NT2/D1 (cell line): ENCODE data around the gene CREBL2.

Experiments used
- DNase-seq: peaks from one replicate; pipeline ENCODE4 v3.0.0-alpha.2; 2011; ENCODE audit warnings: low read depth, low spot score
- H3K27me3 ChIP-seq: 2 replicates; pipeline ENCODE4 v1.6.0; 2011; ENCODE audit warnings: mild to moderate bottlenecking; ENCODE audit not compliant: insufficient read length, insufficient read depth
- H3K36me3 ChIP-seq: 2 replicates; pipeline ENCODE4 v1.6.1; 2011; ENCODE audit warnings: mild to moderate bottlenecking, low read length, mixed read lengths; ENCODE audit not compliant: insufficient read depth, insufficient read length
- H3K4me1 ChIP-seq: 2 replicates; pipeline ENCODE4 v1.5.1; 2011; ENCODE audit not compliant: insufficient read depth, insufficient read length
- H3K4me3 ChIP-seq: 2 replicates; pipeline ENCODE4 v1.5.1; 2011; ENCODE audit warnings: low read depth; ENCODE audit not compliant: insufficient read length
- H3K9ac ChIP-seq: 2 replicates; pipeline ENCODE4 v1.6.0; 2011; ENCODE audit warnings: low read depth; ENCODE audit not compliant: insufficient read length
- H3K9me3 ChIP-seq: 2 replicates; pipeline ENCODE4 v1.5.1; 2011; ENCODE audit warnings: mild to moderate bottlenecking, low read length; ENCODE audit not compliant: insufficient read depth
- SUZ12 ChIP-seq: IDR thresholded peaks from 2 replicates; pipeline ENCODE4 v1.6.1; 2011; ENCODE audit not compliant: insufficient read length, insufficient read depth; ENCODE audit errors: extremely low read depth
- YY1 ChIP-seq: IDR thresholded peaks from 2 replicates; pipeline ENCODE4 v1.6.1; 2011; ENCODE audit not compliant: insufficient read length, insufficient read depth
- ZNF274 ChIP-seq: IDR thresholded peaks from 2 replicates; pipeline ENCODE4 v1.6.1; 2011; ENCODE audit warnings: mild to moderate bottlenecking, low read depth, low read length

Gene CREBL2

DNA sequence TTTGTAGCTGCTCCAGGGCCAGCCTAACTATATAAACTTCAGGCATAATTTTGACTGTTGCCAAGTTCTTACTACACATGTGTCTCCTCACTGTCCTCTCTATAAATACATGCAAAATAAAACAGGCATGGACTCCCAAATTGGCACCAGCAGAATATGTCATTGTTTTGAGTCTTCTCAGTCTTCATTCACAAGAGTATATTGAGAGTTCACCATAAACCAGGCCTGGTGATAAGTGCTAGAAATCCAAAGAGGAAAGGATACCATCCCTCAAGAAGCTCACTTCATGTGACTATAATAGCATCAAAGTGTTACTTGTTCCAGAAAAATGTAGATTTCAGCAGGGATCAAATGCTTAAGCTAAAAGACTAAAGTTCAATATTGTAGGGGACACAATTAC, 70.6 kb downstream of the CREBL2 start:
- H3K4me1 ChIP-seq = peaks cover 5% of the 10 kb centered on the region
- no peak overlapping the region for H3K9ac ChIP-seq
- H3K27me3 ChIP-seq = no peaks in the 10 kb centered on the region
- H3K4me3 ChIP-seq = peak overlapping the region; percentile 0
- no peak for DNase-seq
- H3K36me3 ChIP-seq = peaks cover 4% of the 10 kb centered on the region
- H3K9me3 ChIP-seq = no peaks in the 10 kb centered on the region
- TF ChIP-seq YY1 = no peak
- no peak for TF ChIP-seq SUZ12
- no peak for TF ChIP-seq ZNF274

- peak overlapping the region; percentile 60 for H3K4me3 ChIP-seq
- no peak for DNase-seq
- TF ChIP-seq ZNF274 (no peak), SUZ12 (no peak), YY1 (no peak)
Observed at GRCh38 chr12:12683136-12683697, 71.5 kb downstream of the CREBL2 start.

DNA sequence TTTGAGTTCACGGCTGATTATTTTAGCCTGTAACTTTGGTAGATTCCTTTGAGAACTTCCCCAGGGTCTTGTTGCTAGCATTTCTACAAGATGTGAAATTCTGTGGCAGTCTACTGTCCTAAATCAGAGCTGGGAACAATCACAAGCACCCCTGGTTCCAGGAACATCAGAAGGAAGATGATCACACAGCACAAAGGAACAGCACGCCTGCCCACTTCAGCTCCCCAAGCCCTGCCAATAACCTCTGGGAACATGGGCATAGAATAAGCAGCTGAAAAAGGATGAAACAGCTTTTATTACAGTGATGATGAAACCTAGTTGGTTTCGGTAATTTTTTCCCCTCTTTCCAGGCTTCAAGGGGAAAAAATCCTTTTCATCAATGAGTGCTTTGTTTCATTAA, 72.0 kb downstream of the CREBL2 start:
- Histone ChIP-seq H3K4me1 (peaks cover 5% of the 10 kb centered on the region), H3K9ac (peak overlapping the region; percentile 78), H3K27me3 (no peaks in the 10 kb centered on the region), H3K4me3 (peak overlapping the region; percentile 60), H3K9me3 (no peaks in the 10 kb centered on the region), H3K36me3 (peaks cover 4% of the 10 kb centered on the region)
- no peak for TF ChIP-seq YY1
- no peak for TF ChIP-seq ZNF274
- TF ChIP-seq SUZ12 = no peak
- no peak for DNase-seq

More at GRCh38 chr12:12683136-12683697, 71.5 kb downstream of the CREBL2 start:
- Histone ChIP-seq H3K27me3 (no peaks in the 10 kb centered on the region), H3K9ac (peak overlapping the region; percentile 78), H3K36me3 (peaks cover 4% of the 10 kb centered on the region), H3K4me1 (peaks cover 5% of the 10 kb centered on the region), H3K9me3 (no peaks in the 10 kb centered on the region)

- no peak for TF ChIP-seq ZNF274
- TF ChIP-seq SUZ12 = no peak
- TF ChIP-seq YY1 = peak; percentile 74
- peak; percentile 100 for DNase-seq
Observed at GRCh38 chr12:12684375-12685106, 72.9 kb downstream of the CREBL2 start.

DNA sequence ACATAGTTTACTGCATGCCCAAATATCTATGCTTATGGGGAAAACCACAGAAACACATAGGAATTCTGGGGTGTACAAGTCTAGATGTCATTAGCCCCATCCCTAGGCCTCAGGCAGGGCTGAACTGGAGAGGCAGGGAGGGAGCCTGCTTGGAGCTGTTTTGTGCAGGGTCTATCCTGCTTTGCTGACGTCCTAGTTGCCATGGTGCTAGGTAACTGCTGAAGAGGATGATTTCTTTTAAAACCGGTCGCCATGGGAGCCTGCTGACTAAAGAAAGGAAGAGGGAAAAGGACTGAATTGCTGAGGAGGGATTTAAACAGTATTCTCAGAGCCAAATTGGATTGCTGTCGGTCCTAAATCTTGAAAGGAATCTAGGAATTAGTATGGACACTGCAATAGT, 73.6 kb downstream of the CREBL2 start:
- no peak overlapping the region for H3K9ac ChIP-seq
- peaks cover 5% of the 10 kb centered on the region for H3K4me1 ChIP-seq
- DNase-seq = peak; percentile 81
- no peaks in the 10 kb centered on the region for H3K27me3 ChIP-seq
- TF ChIP-seq ZNF274 (no peak), YY1 (no peak), SUZ12 (no peak)
- no peaks in the 10 kb centered on the region for H3K9me3 ChIP-seq
- no peak overlapping the region for H3K4me3 ChIP-seq
- H3K36me3 ChIP-seq = peaks cover 4% of the 10 kb centered on the region

More at GRCh38 chr12:12684375-12685106, 72.9 kb downstream of the CREBL2 start:
- peak overlapping the region; percentile 78 for H3K9ac ChIP-seq
- peaks cover 5% of the 10 kb centered on the region for H3K4me1 ChIP-seq
- peaks cover 4% of the 10 kb centered on the region for H3K36me3 ChIP-seq
- H3K27me3 ChIP-seq = no peaks in the 10 kb centered on the region
- no peaks in the 10 kb centered on the region for H3K9me3 ChIP-seq
- H3K4me3 ChIP-seq = peak overlapping the region; percentile 60

DNA sequence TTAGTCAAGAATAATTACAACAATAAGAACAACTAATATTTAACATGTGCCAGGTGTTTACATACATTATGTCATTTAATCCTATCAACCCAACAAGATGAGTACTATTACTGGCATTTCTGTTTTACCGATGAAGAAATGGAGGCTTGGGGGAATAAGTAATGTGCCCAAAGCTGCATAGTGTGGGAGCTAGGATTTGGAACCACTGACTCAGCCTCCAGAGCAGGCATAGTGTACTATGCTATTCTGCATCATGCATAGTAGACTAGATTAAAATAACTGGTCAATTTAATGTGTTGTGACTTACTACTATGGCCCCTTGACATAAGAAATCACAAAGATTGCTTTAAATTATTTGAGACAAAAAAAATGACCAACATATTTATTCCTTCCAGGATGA, 74.8 kb downstream of the CREBL2 start:
- Histone ChIP-seq H3K9me3 (no peaks in the 10 kb centered on the region), H3K9ac (no peak overlapping the region), H3K36me3 (peaks cover under 1% of the 10 kb centered on the region), H3K4me1 (peaks cover under 1% of the 10 kb centered on the region), H3K4me3 (no peak overlapping the region), H3K27me3 (no peaks in the 10 kb centered on the region)
- TF ChIP-seq ZNF274 = no peak
- no peak for TF ChIP-seq YY1
- TF ChIP-seq SUZ12 = no peak
- DNase-seq = no peak

DNA sequence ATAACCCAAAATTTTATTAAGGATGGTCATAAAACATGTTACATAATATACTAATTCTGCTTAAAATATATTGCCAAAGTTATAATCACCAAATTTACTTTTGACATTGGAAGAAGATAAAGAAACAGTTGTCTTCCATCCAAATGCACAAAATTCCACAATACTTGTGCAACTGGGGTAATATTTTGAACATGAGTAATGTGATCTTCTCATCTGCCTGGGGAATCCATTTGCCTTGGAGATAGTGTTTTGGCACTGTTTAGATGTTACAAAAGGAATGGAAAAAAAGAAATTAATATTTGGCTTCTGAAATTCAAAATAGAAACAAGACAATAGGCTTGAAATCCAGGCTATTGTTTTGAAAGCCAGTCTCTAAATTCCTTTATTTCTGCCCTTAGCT, 75.2 kb downstream of the CREBL2 start:
- TF ChIP-seq ZNF274 (no peak), SUZ12 (no peak), YY1 (no peak)
- Histone ChIP-seq H3K9me3 (no peaks in the 10 kb centered on the region), H3K36me3 (no peaks in the 10 kb centered on the region), H3K9ac (no peak overlapping the region), H3K27me3 (no peaks in the 10 kb centered on the region), H3K4me3 (no peak overlapping the region), H3K4me1 (no peaks in the 10 kb centered on the region)
- DNase-seq = no peak
